Limb (tissue), 2 donors: ENCODE measurements around the gene DPPA2.

Experiments
- DNase-seq, 2 donors: peaks; one replicate each; pipeline ENCODE4 v3.0.0-alpha.2; 2016; ENCODE audit errors: extremely low spot score in 2 of 2

Gene DPPA2

DNA sequence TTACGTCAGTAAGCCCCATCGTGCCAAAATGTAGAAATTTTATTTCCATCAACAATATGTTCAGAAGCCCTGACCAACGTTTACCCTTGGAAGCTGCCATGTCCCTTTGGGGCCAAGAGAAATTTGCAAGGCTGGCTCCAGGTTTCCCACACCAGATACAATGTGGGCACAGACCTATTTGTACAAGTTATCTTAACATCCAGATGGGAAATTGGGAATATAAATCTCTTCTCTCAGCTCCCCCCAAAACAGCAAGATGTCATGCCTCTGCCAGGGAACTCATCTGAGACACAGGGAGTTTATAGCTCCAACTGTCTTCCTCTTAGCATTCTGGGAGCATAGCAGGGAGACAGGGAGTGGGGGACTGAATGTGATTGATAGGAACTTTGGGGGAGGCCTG, 9.3 kb upstream of the DPPA2 start:
- no peak for DNase-seq

DNA sequence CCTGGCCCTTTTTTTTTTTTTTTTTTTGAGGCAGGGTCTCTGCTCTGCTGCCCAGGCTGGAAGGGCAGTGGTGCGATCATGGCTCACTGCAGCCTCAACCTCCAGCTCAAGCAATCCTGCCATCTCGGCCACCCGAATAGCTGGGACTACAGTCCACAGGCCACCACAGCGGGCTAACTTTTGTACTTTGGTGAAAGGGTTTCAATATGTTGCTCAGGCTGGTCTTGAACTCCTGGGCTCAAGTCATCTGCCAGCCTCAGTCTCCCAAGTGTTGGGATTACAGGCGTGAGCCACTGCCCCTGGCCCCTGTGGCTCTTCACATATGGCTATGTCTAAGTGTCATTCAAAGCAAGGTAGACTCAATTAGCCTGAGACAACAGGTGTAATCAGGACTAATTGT, 8.8 kb upstream of the DPPA2 start:
- DNase-seq: no peak

DNA sequence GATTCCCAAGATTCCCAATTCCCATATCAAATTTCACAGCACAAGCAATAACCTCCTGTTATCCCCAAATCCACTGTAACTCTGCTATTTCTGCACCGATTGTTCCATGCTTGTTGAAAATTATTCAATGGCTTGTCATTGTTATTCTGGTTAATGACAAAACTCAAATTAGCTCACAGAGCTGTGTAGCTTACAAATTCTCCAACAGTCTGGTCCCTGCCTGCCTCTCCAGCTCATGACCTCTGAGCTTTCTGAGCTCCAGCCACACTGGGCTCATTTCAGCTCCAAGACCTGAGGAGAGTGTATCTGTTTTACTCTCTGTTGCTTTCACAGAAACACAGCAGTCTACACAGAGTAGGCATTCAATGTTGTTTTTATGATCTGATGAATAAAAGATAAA, 3.3 kb downstream of the DPPA2 start:
- no peak for DNase-seq

DNA sequence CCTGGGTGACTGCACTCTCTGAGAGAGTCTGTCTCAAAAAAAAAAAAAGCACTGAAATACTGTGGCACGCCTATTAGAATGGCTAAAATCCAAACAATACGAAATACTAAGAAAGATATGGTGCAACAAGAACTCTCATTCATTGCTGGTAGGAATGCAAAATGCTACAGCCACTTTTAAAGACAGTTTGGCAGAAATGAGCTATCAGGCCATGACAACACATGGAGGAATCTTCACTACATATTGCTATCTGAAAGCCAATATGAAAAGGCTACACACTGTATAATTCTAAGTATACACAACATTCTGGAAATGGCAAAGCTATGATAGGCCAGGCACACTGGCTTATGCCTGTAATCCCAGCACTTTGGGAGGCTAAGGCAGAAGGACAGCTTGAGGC, 18.8 kb downstream of the DPPA2 start:
- no peak for DNase-seq

DNA sequence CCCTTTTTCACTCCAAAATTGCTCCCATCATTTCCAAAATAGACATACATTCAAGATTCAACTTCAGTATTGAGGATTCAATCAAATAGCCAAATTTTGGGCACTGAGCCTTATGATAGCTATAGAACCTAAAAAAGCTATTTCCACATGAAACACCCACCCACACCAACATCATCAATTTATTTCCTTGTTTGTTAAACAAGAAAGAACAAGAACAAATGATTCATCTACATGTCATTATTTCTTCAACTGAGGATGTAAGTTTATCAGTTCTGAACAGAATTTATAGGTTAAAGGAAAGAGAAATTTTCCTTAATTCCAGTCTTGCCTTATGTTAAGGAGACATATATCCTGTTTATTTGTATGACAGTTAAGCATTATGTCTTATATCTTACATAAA, 32.2 kb downstream of the DPPA2 start:
- no peak for DNase-seq

DNA sequence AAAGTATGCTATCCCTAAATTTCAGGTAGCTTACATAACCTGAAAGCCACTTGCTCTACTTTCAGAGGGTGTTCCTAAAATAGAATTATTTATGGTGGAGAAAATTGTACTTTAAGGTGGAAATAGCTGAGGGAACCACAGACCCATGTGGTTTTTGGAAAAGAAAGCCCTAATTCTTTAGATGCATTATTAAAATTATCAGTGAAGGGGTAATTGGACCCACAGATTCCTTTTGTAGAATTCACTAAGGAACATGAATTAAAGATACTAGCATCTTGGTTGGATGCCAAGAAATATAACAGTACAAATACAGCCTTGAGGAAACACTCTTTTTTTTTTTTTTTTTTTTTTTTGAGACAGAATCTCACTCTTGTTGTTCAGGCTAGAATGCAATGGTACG, 37.8 kb downstream of the DPPA2 start:
- DNase-seq: no peak

DNA sequence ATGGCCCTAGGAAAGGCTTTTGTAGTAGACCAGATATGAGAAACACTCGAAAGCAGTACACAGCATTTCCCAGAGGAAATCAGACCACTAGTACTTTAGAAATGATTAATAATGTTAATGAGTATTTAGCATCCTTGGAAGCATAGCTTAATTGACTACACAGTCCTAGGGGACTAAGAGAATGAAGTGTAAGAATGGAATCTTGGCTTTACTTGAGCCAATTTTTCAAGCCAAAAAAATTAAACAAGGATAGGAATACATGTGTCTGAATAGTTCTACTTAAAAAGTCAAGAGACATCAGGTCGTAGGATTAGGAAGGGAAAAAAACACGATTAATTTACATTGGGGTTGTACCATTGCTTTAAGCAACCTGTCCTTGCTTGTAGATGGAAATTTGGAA, 38.2 kb downstream of the DPPA2 start:
- no peak for DNase-seq

DNA sequence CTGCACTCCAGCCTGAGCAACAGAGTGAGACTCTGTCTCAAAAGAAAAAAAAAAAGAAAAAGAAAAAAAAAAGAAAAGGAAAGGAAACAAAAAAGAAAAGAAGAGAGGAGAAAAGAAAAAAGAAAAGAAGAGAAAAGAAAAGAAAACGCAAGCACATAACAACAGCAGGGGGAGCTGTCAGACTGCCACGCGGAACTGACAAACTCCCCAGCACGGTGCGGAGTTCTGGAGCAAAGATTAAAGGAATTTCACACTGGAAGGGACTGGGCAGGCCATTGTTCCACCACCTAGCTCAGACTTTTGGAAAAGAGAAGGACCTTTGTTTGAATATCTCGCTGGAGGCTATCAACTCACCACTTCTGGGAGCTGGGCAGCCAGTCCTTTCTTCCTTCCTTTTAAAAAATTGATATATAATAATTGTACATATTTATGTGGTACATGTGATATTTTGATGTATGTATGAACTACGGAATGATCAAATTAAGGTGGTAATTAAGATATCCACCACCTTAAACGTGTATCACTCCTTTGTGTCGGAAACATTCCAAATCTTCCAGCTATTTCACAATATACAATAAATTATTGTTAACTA, 40.5 kb downstream of the DPPA2 start:
- peak; percentile 55 to 59 for DNase-seq

DNA sequence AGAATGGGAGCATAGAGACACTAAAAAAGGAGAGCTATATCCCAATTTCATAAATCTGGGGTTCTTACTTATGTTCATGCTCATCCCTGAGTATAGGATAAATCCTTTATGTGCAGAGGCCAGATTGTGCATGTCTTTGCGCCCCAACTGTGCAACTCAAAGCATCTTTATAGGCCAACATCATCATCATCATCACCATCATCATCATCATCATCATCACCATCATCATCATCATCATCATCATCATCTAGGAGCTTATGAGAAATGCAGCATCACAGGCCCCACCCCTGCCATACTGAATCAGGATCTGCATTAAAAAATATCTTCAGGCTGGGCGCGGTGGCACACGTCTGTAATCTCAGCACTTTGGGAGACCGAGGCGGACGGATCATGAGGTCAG, 45.5 kb downstream of the DPPA2 start:
- no peak for DNase-seq

DNA sequence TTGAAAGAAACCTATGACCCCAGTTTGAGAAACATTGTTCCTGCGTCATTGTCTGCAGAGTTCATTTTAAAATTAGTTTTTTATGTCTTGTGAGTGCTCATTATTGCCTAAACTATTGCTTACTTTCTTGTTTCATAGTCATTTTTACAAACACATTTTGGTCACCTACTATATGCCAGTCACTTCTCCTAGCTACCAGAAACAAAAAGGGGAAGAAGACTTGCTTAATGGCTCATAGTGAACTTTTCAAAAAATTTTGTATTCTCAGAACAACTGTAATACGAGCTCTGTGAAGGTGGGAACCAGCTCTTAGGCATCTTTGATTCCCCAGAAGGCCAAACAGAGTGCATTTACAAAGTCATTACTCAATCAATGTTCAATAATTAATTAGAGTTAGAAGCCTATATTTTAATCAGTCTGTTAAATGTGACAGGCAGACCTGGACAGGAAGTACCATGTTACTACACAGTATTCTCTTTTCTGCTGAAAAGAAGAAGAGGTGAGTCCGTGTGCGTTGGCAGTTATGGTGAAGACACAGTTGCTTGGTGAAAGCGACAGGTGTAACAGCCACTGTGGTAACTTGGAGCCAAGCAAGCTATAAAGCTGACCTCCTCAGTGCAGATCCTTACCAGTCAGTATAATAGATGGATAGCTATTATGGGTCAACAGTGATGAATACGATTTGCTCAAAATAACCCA, 46.6 kb downstream of the DPPA2 start:
- no peak for DNase-seq

DNA sequence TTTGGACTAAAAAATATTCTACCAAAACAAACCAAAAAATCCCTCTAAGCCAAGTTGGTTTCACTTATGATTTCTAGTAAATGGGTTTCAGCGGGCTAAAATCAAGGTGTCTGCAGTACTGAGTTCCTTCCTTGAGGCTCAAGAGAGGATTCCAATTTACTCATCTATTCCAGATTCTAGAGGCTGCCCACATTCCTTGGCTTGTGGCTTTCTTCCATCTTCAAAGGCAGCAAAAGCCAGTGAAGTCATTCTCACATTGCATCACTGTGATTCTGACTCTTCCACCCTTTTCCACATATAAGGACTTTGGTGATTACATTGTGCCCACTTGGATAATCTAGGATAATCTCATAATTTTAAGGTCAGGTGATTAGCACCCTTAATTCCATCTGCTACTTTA, 48.1 kb downstream of the DPPA2 start:
- DNase-seq: no peak

DNA sequence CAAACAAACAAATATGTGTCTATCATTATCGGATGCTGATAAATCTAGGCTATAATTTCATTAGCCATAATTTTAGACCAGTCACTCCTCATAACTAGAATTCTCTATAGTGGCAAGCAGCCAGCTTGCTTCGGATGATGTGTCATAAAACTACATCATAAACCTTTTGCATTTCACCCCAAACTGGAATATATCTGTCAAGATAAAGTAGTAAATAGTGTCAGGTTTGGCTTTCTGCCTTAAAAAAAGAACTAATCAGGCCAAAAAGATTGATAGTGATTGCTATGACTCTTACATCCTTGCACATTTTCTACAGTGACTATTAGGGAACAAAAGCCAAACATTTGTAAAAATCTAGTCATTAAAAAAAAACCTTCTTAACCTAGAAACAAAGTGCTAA, 51.0 kb downstream of the DPPA2 start:
- no peak for DNase-seq

DNA sequence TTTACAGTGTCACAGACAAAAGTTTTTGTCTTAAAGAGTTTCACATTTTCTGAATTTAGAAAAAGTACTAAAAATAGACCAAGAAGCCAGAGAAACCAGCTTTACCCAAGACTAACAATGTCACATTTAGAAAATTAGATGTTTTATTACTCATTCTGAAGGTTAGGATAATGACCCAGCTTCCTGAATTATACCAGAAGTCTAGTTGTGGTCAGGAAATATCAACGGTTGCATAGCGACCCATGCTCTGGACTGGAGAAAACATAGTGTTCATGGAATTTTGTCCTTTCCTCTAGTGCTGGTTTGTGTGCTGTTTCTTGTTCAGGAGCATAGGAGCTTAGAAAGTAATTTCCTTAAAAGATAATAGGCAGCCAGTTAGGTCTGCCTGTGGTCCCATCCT, 59.0 kb downstream of the DPPA2 start:
- peak in 1 of 2 donors; percentile 54 for DNase-seq

DNA sequence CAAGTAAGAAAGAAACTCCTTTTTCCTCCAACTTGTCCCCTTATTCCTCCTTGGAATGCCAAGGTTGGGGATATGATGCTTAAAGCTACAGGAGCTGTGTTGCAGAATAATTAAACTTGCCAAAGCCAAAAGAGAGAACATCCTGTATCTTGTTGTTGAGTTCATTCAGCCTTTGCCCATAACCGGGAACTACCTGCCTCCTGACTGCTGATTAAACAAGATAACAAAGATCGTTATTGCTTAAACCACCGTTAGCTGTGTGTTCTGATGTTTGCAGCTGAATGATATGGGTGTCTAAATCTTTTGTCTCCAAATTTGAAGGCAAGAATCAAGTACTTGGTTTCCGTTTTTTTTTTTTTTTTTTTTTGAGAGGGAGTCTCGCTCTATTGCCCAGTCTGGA, 61.5 kb downstream of the DPPA2 start:
- DNase-seq: no peak

DNA sequence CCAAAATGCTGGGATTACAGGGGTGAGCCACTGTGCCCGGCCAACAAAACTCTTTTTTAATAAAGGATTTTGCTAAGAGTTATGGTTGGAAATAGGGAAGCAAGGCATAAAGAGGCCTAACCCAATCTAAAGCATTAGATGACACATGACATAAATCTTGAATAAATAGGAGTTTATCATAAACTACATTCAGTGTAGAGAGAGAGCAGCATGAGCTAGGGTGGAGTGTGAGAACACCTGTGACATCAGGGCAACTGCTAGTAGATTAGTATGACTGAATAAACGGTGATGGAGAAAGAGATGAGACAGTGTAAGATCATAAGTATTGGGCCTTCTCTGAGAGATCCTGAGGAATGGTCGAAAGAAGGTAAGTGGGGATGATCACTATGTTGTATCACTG, 63.7 kb downstream of the DPPA2 start:
- no peak for DNase-seq
